A673 (cell line): ENCODE data around the gene GRAMD1B.

ENCODE experiments used
- EZH2 ChIP-seq: fragments of 200-600 bp; sonication (generic); IDR thresholded peaks from 2 replicates; pipeline ENCODE4 v1.6.1; 2017; ENCODE audit warnings: borderline replicate concordance, low read depth, mild to moderate bottlenecking, mixed read lengths, antibody characterized with exemption, low read length; ENCODE audit not compliant: poor library complexity, severe bottlenecking
- TF ChIP-seq, protein P1 (sequence below): fragments of 300-800, 200-600 bp; sonication (generic); conservative IDR thresholded peaks from 2 replicates; pipeline ENCODE4 v1.5.1; 2017; ENCODE audit warnings: low read depth, mild to moderate bottlenecking, antibody characterized with exemption, low read length, moderate library complexity, mixed read lengths

- TF ChIP-seq, protein P1, sequence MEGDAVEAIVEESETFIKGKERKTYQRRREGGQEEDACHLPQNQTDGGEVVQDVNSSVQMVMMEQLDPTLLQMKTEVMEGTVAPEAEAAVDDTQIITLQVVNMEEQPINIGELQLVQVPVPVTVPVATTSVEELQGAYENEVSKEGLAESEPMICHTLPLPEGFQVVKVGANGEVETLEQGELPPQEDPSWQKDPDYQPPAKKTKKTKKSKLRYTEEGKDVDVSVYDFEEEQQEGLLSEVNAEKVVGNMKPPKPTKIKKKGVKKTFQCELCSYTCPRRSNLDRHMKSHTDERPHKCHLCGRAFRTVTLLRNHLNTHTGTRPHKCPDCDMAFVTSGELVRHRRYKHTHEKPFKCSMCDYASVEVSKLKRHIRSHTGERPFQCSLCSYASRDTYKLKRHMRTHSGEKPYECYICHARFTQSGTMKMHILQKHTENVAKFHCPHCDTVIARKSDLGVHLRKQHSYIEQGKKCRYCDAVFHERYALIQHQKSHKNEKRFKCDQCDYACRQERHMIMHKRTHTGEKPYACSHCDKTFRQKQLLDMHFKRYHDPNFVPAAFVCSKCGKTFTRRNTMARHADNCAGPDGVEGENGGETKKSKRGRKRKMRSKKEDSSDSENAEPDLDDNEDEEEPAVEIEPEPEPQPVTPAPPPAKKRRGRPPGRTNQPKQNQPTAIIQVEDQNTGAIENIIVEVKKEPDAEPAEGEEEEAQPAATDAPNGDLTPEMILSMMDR = no peak
- no peak for TF ChIP-seq EZH2
Measured at GRCh38 chr11:123482218-123482617, 52.1 kb downstream of the GRAMD1B start.
